ENCODE results near the gene CDH4. TPM values are rescaled to one million over a fixed set of nuclear protein-coding genes. Genes with fewer than 3 reads are reported as not detected.

CDH4 gene
- total RNA-seq, 1 donor from 2014 or later = 2.9 TPM

- Mint-ChIP-seq H3K9me3 (no peaks in the 10 kb centered on the region), H3K4me3 (no peak overlapping the region), H3K27me3 (ENCODE audit: insufficient read depth, low read depth) (peaks cover 2% of the 10 kb centered on the region), H3K36me3 (no peaks in the 10 kb centered on the region), H3K4me1 (peaks cover 11% of the 10 kb centered on the region), H3K27ac (no peak overlapping the region)
- Histone ChIP-seq H4K20me1 (ENCODE audit: low read depth) (no peaks in the 10 kb centered on the region), H2AFZ (replicated peaks) (no peak overlapping the region), H3K9ac (no peak overlapping the region), H3K27ac (no peak overlapping the region), H3K4me3 (no peak overlapping the region), H3F3A (ENCODE audit: low read depth) (no peaks in the 10 kb centered on the region), H3K79me2 (ENCODE audit: low read depth) (no peaks in the 10 kb centered on the region), H3K4me1 (peaks cover 10% of the 10 kb centered on the region), H3K9me3 (ENCODE audit: low read depth) (no peaks in the 10 kb centered on the region), H3K27me3 (no peaks in the 10 kb centered on the region), H3K36me3 (no peaks in the 10 kb centered on the region), H3K4me2 (no peak overlapping the region)
- TF ChIP-seq CTCF (IDR thresholded peaks at IDR 0.05) (no peak), EZH2 (IDR thresholded peaks at IDR 0.05) (no peak), EZH2phosphoT487 (IDR thresholded peaks at IDR 0.05) (no peak)
- no peak for DNase-seq (ENCODE audit: low spot score)
These were observed 473.9 kb downstream of the CDH4 start for GRCh38 chr20:61725966-61726365.

GRCh38 chr20:61726979-61727378 lies 474.9 kb downstream of the CDH4 start:
- Histone ChIP-seq H3K9ac (no peak overlapping the region), H3K79me2 (ENCODE audit: low read depth) (no peaks in the 10 kb centered on the region), H2AFZ (replicated peaks) (no peak overlapping the region), H3F3A (ENCODE audit: low read depth) (no peaks in the 10 kb centered on the region), H3K36me3 (no peaks in the 10 kb centered on the region), H3K27ac (no peak overlapping the region), H3K9me3 (ENCODE audit: low read depth) (no peaks in the 10 kb centered on the region), H3K4me2 (no peak overlapping the region), H3K4me3 (no peak overlapping the region), H3K27me3 (no peaks in the 10 kb centered on the region), H4K20me1 (ENCODE audit: low read depth) (no peaks in the 10 kb centered on the region), H3K4me1 (peaks cover 10% of the 10 kb centered on the region)
- Mint-ChIP-seq H3K4me3 (no peak overlapping the region), H3K36me3 (no peaks in the 10 kb centered on the region), H3K27ac (no peak overlapping the region), H3K4me1 (peaks cover 13% of the 10 kb centered on the region), H3K9me3 (no peaks in the 10 kb centered on the region), H3K27me3 (ENCODE audit: insufficient read depth, low read depth) (peaks cover 3% of the 10 kb centered on the region)
- DNase-seq (ENCODE audit: low spot score) = no peak
- no peak for TF ChIP-seq CTCF (IDR thresholded peaks at IDR 0.05)
- TF ChIP-seq EZH2 (IDR thresholded peaks at IDR 0.05) = no peak
- no peak for TF ChIP-seq EZH2phosphoT487 (IDR thresholded peaks at IDR 0.05)

GRCh38 chr20:61727761-61728160 lies 475.7 kb downstream of the CDH4 start:
- Histone ChIP-seq H4K20me1 (ENCODE audit: low read depth) (no peaks in the 10 kb centered on the region), H3K4me3 (no peak overlapping the region), H3K36me3 (no peaks in the 10 kb centered on the region), H3K4me1 (peaks cover 10% of the 10 kb centered on the region), H3K27me3 (no peaks in the 10 kb centered on the region), H3K79me2 (ENCODE audit: low read depth) (no peaks in the 10 kb centered on the region), H3F3A (ENCODE audit: low read depth) (no peaks in the 10 kb centered on the region), H3K27ac (no peak overlapping the region), H3K4me2 (no peak overlapping the region), H2AFZ (replicated peaks) (no peak overlapping the region), H3K9ac (no peak overlapping the region), H3K9me3 (ENCODE audit: low read depth) (no peaks in the 10 kb centered on the region)
- Mint-ChIP-seq H3K36me3 (no peaks in the 10 kb centered on the region), H3K4me3 (no peak overlapping the region), H3K27ac (no peak overlapping the region), H3K9me3 (no peaks in the 10 kb centered on the region), H3K4me1 (peaks cover 13% of the 10 kb centered on the region), H3K27me3 (ENCODE audit: insufficient read depth, low read depth) (peaks cover 4% of the 10 kb centered on the region)
- no peak for DNase-seq (ENCODE audit: low spot score)
- TF ChIP-seq EZH2 (IDR thresholded peaks at IDR 0.05) (no peak), EZH2phosphoT487 (IDR thresholded peaks at IDR 0.05) (no peak), CTCF (IDR thresholded peaks at IDR 0.05) (no peak)

All from neural progenitor cell (in vitro differentiated cells).